ENCODE measurements around the gene ZRSR2.

ZRSR2 gene

GRCh38 chrX:15804563-15804962, 14.3 kb downstream of the ZRSR2 start:
- H3K27ac ChIP-seq (ENCODE audit: low read depth, low read length), result no peak overlapping the region
- H3K79me2 ChIP-seq (ENCODE audit: control insufficient read depth, insufficient read depth, low read length, unreplicated experiment), result no peaks in the 10 kb centered on the region
- H2AFZ ChIP-seq (ENCODE audit: low read length, unreplicated experiment), result no peak overlapping the region
- no peak overlapping the region for H3K4me3 ChIP-seq (ENCODE audit: low read depth, low read length)
- no peaks in the 10 kb centered on the region for H3K27me3 ChIP-seq (ENCODE audit: insufficient read depth, low read length)
- peaks cover 12% of the 10 kb centered on the region for H3K36me3 ChIP-seq (ENCODE audit: insufficient read depth, low read length)
- no peaks in the 10 kb centered on the region for H3K4me1 ChIP-seq (ENCODE audit: control insufficient read depth, insufficient read depth, low read length, unreplicated experiment)

- Histone ChIP-seq H3K79me2 (ENCODE audit: control insufficient read depth, insufficient read depth, low read length, unreplicated experiment) (peaks cover under 1% of the 10 kb centered on the region), H2AFZ (ENCODE audit: low read length, unreplicated experiment) (no peak overlapping the region), H3K4me1 (ENCODE audit: control insufficient read depth, insufficient read depth, low read length, unreplicated experiment) (no peaks in the 10 kb centered on the region), H3K36me3 (ENCODE audit: insufficient read depth, low read length) (peaks cover 19% of the 10 kb centered on the region), H3K4me3 (ENCODE audit: low read depth, low read length) (no peak overlapping the region), H3K27ac (ENCODE audit: low read depth, low read length) (no peak overlapping the region), H3K27me3 (ENCODE audit: insufficient read depth, low read length) (no peaks in the 10 kb centered on the region)
Observed at GRCh38 chrX:15808254-15808653, 18.0 kb downstream of the ZRSR2 start.

DNA sequence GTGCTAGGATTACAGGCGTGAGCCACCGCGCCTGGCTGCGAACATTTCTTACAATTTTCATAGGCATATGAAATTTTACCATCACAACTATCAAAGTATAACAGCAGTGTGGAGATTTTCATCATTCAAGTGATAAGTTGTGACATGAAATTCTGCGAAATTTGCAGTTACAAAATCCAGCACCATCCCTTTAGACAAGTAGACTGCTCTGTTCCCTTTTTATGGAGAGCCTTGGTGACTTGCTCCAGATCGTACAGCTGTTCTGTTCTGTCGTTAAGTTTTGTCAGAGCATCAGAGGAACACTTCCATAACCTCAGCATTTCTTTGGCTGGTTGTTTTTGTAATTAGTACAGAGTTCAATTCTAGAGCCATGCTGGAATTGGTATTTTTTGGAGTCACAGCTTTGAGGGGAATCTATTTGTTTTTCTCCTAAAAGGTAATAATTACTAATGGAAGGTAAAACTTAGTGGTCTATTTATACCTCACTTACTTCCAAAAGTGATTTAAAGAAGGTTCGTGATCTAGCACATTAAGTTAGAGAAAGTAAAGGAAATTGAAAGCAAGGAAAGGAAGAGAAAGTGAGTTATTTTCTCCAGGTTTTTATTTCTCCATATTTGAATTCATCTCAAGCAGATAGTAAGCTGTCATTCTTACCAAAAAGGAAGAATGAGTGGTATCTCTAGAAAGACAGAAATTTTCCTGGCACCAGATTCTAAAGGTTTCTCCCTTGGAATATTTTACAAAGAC, 22.1 kb downstream of the ZRSR2 start:
- Histone ChIP-seq H2AFZ (ENCODE audit: low read length, unreplicated experiment) (no peak overlapping the region), H3K4me3 (ENCODE audit: low read depth, low read length) (no peak overlapping the region), H3K27ac (ENCODE audit: low read depth, low read length) (no peak overlapping the region), H3K4me1 (ENCODE audit: control insufficient read depth, insufficient read depth, low read length, unreplicated experiment) (no peaks in the 10 kb centered on the region), H3K27me3 (ENCODE audit: insufficient read depth, low read length) (no peaks in the 10 kb centered on the region), H3K36me3 (ENCODE audit: insufficient read depth, low read length) (peaks cover 19% of the 10 kb centered on the region), H3K79me2 (ENCODE audit: control insufficient read depth, insufficient read depth, low read length, unreplicated experiment) (peaks cover 2% of the 10 kb centered on the region)

DNA sequence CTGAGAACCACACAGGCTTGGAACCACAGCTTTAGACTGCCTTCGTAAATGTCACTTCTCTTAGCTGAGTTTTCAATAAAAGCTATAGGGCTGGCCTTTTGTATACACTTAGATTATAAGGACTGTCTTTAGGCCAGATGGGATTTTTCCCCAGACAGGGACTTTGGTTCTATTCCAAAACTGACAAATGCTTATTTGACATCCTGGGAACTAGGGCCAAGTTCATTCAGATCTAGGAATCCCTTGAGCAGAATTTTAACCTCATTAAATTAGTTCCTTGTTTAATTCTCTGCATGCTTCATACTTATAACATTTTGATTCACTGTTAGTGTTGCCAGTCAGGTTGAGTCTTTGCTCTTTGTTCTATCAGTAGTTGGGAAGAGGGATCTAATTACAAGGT, 23.1 kb downstream of the ZRSR2 start:
- no peak overlapping the region for H3K4me3 ChIP-seq (ENCODE audit: low read depth, low read length)
- H3K27me3 ChIP-seq (ENCODE audit: insufficient read depth, low read length), result no peaks in the 10 kb centered on the region
- H3K79me2 ChIP-seq (ENCODE audit: control insufficient read depth, insufficient read depth, low read length, unreplicated experiment), result peaks cover 2% of the 10 kb centered on the region
- H3K4me1 ChIP-seq (ENCODE audit: control insufficient read depth, insufficient read depth, low read length, unreplicated experiment), result no peaks in the 10 kb centered on the region
- H3K27ac ChIP-seq (ENCODE audit: low read depth, low read length), result no peak overlapping the region
- H3K36me3 ChIP-seq (ENCODE audit: insufficient read depth, low read length), result peaks cover 19% of the 10 kb centered on the region
- no peak overlapping the region for H2AFZ ChIP-seq (ENCODE audit: low read length, unreplicated experiment)

DNA sequence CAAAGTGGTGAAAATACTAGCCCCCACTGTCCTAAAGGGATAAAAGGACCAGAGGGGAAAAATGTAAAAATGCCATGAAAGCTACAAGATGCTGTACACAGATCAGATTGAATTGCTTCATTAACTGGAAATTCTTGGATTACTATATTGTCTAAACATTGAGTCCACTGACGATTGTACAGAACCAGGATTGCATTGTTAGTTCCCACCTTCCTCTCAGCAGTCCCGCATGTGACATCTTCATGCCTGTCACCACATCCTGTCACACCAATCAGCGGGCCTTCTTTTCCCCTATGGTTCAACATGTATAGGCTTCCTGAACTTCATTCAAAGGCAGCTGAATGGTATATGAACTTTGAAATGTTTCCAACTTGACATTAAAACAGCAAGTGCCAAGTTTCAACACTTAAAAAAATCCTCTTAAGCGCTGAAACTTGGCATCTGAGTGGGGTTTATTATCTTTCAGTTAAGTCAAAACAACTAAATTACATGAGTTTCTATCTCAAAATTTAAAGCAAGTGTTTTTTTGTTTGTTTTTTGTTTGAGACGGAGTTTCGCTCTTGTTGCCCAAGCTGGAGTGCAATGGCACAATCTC, 24.6 kb downstream of the ZRSR2 start:
- Histone ChIP-seq H3K4me3 (ENCODE audit: low read depth, low read length) (no peak overlapping the region), H3K36me3 (ENCODE audit: insufficient read depth, low read length) (peaks cover 18% of the 10 kb centered on the region), H3K4me1 (ENCODE audit: control insufficient read depth, insufficient read depth, low read length, unreplicated experiment) (no peaks in the 10 kb centered on the region), H3K27me3 (ENCODE audit: insufficient read depth, low read length) (no peaks in the 10 kb centered on the region), H3K27ac (ENCODE audit: low read depth, low read length) (no peak overlapping the region), H2AFZ (ENCODE audit: low read length, unreplicated experiment) (no peak overlapping the region), H3K79me2 (ENCODE audit: control insufficient read depth, insufficient read depth, low read length, unreplicated experiment) (peaks cover 2% of the 10 kb centered on the region)

DNA sequence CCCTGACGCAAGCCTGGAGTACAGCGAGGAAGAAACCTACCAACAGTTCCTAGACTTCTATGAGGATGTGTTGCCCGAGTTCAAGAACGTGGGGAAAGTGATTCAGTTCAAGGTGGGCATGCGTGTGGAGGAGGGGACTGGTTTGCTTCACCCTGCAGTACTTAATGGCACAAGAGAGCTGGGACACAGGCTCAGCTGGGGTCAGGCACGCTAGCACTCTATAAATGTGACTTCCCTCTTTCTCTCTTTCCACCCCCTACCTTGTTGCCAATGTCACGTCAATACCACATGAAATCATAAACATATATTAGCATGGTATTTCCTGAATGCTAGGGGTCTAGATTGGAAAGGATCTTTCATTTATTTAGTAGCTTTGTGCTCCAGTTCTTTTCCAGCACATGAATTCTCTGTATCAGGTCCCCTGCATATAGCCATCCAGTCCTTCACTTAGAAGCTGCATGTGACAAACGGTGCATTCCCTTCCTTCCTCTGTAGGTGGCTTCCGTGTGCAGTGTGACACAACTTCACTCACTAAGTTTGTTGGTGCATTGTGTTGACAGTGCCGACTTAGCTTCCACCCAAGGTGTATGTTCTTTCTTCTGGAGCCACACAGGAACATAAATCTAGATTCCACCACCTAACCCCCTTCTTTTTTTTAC, 25.6 kb downstream of the ZRSR2 start:
- H3K79me2 ChIP-seq (ENCODE audit: control insufficient read depth, insufficient read depth, low read length, unreplicated experiment), result peaks cover 2% of the 10 kb centered on the region
- H3K4me1 ChIP-seq (ENCODE audit: control insufficient read depth, insufficient read depth, low read length, unreplicated experiment), result no peaks in the 10 kb centered on the region
- no peak overlapping the region for H3K4me3 ChIP-seq (ENCODE audit: low read depth, low read length)
- no peaks in the 10 kb centered on the region for H3K27me3 ChIP-seq (ENCODE audit: insufficient read depth, low read length)
- no peak overlapping the region for H3K27ac ChIP-seq (ENCODE audit: low read depth, low read length)
- no peak overlapping the region for H2AFZ ChIP-seq (ENCODE audit: low read length, unreplicated experiment)
- H3K36me3 ChIP-seq (ENCODE audit: insufficient read depth, low read length), result peaks cover 22% of the 10 kb centered on the region

- H3K79me2 ChIP-seq (ENCODE audit: control insufficient read depth, insufficient read depth, low read length, unreplicated experiment), result peaks cover 2% of the 10 kb centered on the region
- H3K36me3 ChIP-seq (ENCODE audit: insufficient read depth, low read length), result peaks cover 22% of the 10 kb centered on the region
- H2AFZ ChIP-seq (ENCODE audit: low read length, unreplicated experiment), result no peak overlapping the region
- no peaks in the 10 kb centered on the region for H3K27me3 ChIP-seq (ENCODE audit: insufficient read depth, low read length)
- H3K4me3 ChIP-seq (ENCODE audit: low read depth, low read length), result no peak overlapping the region
- H3K4me1 ChIP-seq (ENCODE audit: control insufficient read depth, insufficient read depth, low read length, unreplicated experiment), result no peaks in the 10 kb centered on the region
- H3K27ac ChIP-seq (ENCODE audit: low read depth, low read length), result no peak overlapping the region
Observed at GRCh38 chrX:15816438-15816809, 26.1 kb downstream of the ZRSR2 start.

DNA sequence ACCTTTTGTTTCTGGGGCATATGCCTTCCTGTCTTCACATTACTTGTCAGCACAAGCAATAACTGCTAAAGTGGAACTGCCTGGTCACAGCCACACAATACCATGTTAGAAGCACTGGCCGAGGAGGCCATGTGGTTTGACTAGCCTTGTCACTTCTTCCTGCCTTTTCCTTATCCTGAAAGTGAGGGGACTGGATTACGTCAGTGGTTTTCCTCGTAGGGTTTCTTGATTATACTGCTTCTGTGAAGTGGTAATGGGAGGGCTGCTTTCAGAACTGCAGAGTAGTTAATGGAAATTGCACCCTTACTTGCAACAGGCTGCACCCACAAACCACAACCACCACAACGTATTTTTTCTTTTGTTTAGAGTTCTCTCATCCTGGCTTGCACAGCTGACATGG, 26.6 kb downstream of the ZRSR2 start:
- Histone ChIP-seq H3K36me3 (ENCODE audit: insufficient read depth, low read length) (peaks cover 24% of the 10 kb centered on the region), H3K27ac (ENCODE audit: low read depth, low read length) (no peak overlapping the region), H3K27me3 (ENCODE audit: insufficient read depth, low read length) (no peaks in the 10 kb centered on the region), H3K79me2 (ENCODE audit: control insufficient read depth, insufficient read depth, low read length, unreplicated experiment) (peaks cover 2% of the 10 kb centered on the region), H2AFZ (ENCODE audit: low read length, unreplicated experiment) (no peak overlapping the region), H3K4me3 (ENCODE audit: low read depth, low read length) (no peak overlapping the region), H3K4me1 (ENCODE audit: control insufficient read depth, insufficient read depth, low read length, unreplicated experiment) (no peaks in the 10 kb centered on the region)

DNA sequence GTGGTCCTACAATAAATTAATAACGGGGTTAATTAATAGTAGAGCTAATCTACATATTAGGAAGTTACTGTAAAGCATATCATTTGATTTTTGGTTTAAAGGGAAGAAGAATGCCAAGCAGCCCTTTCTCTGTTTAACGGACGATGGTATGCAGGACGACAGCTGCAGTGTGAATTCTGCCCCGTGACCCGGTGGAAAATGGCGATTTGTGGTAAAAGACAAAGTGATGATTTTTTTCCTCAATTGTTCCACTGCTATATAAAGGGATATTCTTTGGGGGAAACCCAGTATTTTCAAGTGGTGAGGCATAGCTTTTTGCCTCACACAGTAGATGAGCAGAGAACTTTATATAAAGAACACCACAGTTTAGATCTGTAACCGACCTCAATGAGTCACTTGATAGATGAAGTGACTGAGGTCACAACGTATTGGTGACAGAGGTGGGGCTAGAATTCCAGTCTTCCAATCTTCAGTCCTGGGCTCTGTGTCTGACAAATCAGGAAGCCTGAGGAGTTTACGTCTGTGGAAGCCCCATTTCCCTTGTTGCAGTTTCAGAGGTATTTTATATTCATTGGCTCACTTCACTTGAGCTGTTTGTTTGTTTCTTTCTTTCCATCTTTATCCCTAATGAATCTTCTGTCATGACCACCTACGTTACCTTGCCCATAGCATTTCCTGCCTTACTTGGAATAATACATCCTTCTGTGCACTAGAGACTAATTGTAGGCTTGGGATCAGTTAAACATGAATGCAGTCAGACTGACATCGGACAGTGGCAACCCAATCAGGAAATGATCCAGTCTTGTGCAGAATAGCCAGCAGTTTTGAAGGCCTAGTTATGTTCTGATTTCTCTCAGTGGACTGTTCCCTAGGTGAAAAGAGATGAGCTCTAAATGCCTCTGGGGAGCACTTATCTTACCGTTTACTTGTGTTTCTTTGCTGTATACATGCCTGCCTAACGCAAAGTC, 30.1 kb downstream of the ZRSR2 start:
- no peak overlapping the region for H3K27ac ChIP-seq (ENCODE audit: low read depth, low read length)
- H3K4me1 ChIP-seq (ENCODE audit: control insufficient read depth, insufficient read depth, low read length, unreplicated experiment), result no peaks in the 10 kb centered on the region
- no peak overlapping the region for H3K4me3 ChIP-seq (ENCODE audit: low read depth, low read length)
- peaks cover 23% of the 10 kb centered on the region for H3K36me3 ChIP-seq (ENCODE audit: insufficient read depth, low read length)
- no peak overlapping the region for H2AFZ ChIP-seq (ENCODE audit: low read length, unreplicated experiment)
- no peaks in the 10 kb centered on the region for H3K27me3 ChIP-seq (ENCODE audit: insufficient read depth, low read length)
- H3K79me2 ChIP-seq (ENCODE audit: control insufficient read depth, insufficient read depth, low read length, unreplicated experiment), result no peaks in the 10 kb centered on the region

GRCh38 chrX:15822922-15823321, 32.6 kb downstream of the ZRSR2 start:
- Histone ChIP-seq H3K36me3 (ENCODE audit: insufficient read depth, low read length) (peaks cover 14% of the 10 kb centered on the region), H3K79me2 (ENCODE audit: control insufficient read depth, insufficient read depth, low read length, unreplicated experiment) (no peaks in the 10 kb centered on the region), H3K27me3 (ENCODE audit: insufficient read depth, low read length) (no peaks in the 10 kb centered on the region), H2AFZ (ENCODE audit: low read length, unreplicated experiment) (no peak overlapping the region), H3K4me1 (ENCODE audit: control insufficient read depth, insufficient read depth, low read length, unreplicated experiment) (no peaks in the 10 kb centered on the region), H3K27ac (ENCODE audit: low read depth, low read length) (no peak overlapping the region), H3K4me3 (ENCODE audit: low read depth, low read length) (no peak overlapping the region)
